Keratinocyte (primary cell): ENCODE data around the gene POU2F2. TPM values are rescaled to one million over a fixed set of nuclear protein-coding genes. Genes with fewer than 3 reads are reported as not detected.
A peak's percentile ranks its signal among the peaks of the same experiment; 100 is the strongest.

Experiments
- DNase-seq: peaks from one replicate; pipeline ENCODE4 v3.0.0-alpha.2; 2011; ENCODE audit warnings: low read depth, missing footprints, low spot score
- FAIRE-seq: peaks from 2 replicates; lab custom pipeline; 2011; peaks lifted over from hg19 to GRCh38; lab: Jason Lieb, UNC
- H2AFZ ChIP-seq: 2 replicates; pipeline ENCODE4 v1.6.0; 2012; ENCODE audit warnings: low read length, control low read depth, inconsistent platforms; ENCODE audit not compliant: control insufficient read depth
- H3K27ac ChIP-seq: 2 replicates; pipeline ENCODE4 v1.5.1; 2011; ENCODE audit warnings: low read length; ENCODE audit not compliant: control insufficient read depth, insufficient read depth
- H3K27me3 ChIP-seq: 3 replicates; pipeline ENCODE4 v1.6.0; 2011; ENCODE audit warnings: low read length; ENCODE audit not compliant: control insufficient read depth, insufficient read depth; ENCODE audit errors: extremely low read depth
- H3K36me3 ChIP-seq, 2 experiments: 2 replicates in 1 of 2; 3 replicates in 1 of 2; pipeline ENCODE4 v1.5.1; 2011; ENCODE audit warnings: low read length in 2 of 2, mild to moderate bottlenecking in 1 of 2; ENCODE audit not compliant: control insufficient read depth in 2 of 2, insufficient read depth in 2 of 2; ENCODE audit errors: extremely low read depth in 1 of 2
- H3K4me1 ChIP-seq: 3 replicates; pipeline ENCODE4 v1.5.1; 2011; ENCODE audit warnings: low read length; ENCODE audit not compliant: control insufficient read depth, insufficient read depth; ENCODE audit errors: extremely low read depth
- H3K4me2 ChIP-seq: 3 replicates; pipeline ENCODE4 v1.6.0; 2011; ENCODE audit warnings: low read depth, low read length; ENCODE audit not compliant: control insufficient read depth, insufficient read depth; ENCODE audit errors: extremely low read depth
- H3K4me3 ChIP-seq, 3 experiments: fragments of 200-600 bp in 1 of 3; sonication (generic) in 1 of 3; 2 replicates in 2 of 3; 3 replicates in 1 of 3; pipeline ENCODE4 v1.5.1; 2011 to 2016; ENCODE audit warnings: low read length in 3 of 3, mild to moderate bottlenecking in 3 of 3, control low read depth in 2 of 3, inconsistent platforms in 1 of 3, low read depth in 1 of 3, mixed read lengths in 1 of 3, mixed run types in 1 of 3, moderate library complexity in 1 of 3; ENCODE audit not compliant: control insufficient read depth in 2 of 3, insufficient read depth in 2 of 3; ENCODE audit errors: extremely low read depth in 1 of 3
- H3K79me2 ChIP-seq: 2 replicates; pipeline ENCODE4 v1.6.0; 2012; ENCODE audit warnings: low read length; ENCODE audit not compliant: control insufficient read depth, insufficient read depth
- H3K9ac ChIP-seq: 3 replicates; pipeline ENCODE4 v1.6.0; 2011; ENCODE audit warnings: low read length; ENCODE audit not compliant: control insufficient read depth, insufficient read depth; ENCODE audit errors: extremely low read depth
- H3K9me1 ChIP-seq: 3 replicates; pipeline ENCODE4 v1.6.0; 2011; ENCODE audit warnings: low read length; ENCODE audit not compliant: control insufficient read depth, insufficient read depth; ENCODE audit errors: extremely low read depth
- H3K9me3 ChIP-seq: 2 replicates; pipeline ENCODE4 v1.5.1; 2012; ENCODE audit warnings: low read depth, low read length; ENCODE audit not compliant: control insufficient read depth
- H4K20me1 ChIP-seq: 3 replicates; pipeline ENCODE4 v1.6.0; 2011; ENCODE audit warnings: low read length; ENCODE audit not compliant: control insufficient read depth, insufficient read depth; ENCODE audit errors: extremely low read depth
- CTCF ChIP-seq, 3 experiments: IDR thresholded peaks in 1 of 3; conservative IDR thresholded peaks in 1 of 3; optimal IDR thresholded peaks in 1 of 3; 2 replicates in 2 of 3; 3 replicates in 1 of 3; pipeline versions ENCODE3 to v1.5.1; 2011; ENCODE audit warnings: low read length in 3 of 3, mild to moderate bottlenecking in 3 of 3, moderate library complexity in 2 of 3, control low read depth in 1 of 3, inconsistent platforms in 1 of 3; ENCODE audit not compliant: insufficient read depth in 2 of 3; ENCODE audit errors: extremely low read depth in 1 of 3
- EZH2 ChIP-seq: IDR thresholded peaks from one replicate; pipeline ENCODE4 v1.6.1; 2012; ENCODE audit warnings: inconsistent platforms, mild to moderate bottlenecking, low read length, moderate library complexity
- dilution Hi-C: fragments of 300-500 bp; cut with MboI; formaldehyde crosslinking; loops from one replicate; pipeline ENCODE4 v1.7.0; 2020; ENCODE audit warnings: low sequenced_read_pairs; ENCODE audit not compliant: extremely low pct_ligation_motif_present
- polyA plus RNA-seq, 5 experiments: library from polyadenylated mRNA; depleted of rRNA in 3 of 5; stranded (reverse) in 3 of 5; stranded (forward) in 1 of 5; unstranded in 1 of 5; fragments of >200 nt; gene quantifications; 1 replicate in 1 of 5; 2 replicates in 3 of 5; 3 replicates in 1 of 5; pipeline versions ENCODE4 v1.2.1 to v1.2.3, GENCODE V29; 2011 to 2012; ENCODE audit warnings: missing spikeins in 2 of 5, low read depth in 1 of 5, low replicate concordance in 1 of 5

The POU2F2 gene
- polyA plus RNA-seq, 1 donor (not counting 4 experiments of a cell fraction or from before 2014, with no cell fraction given), result 7.0 TPM

GRCh38 chr19:42174958-42175734 is 42.9 kb upstream of the POU2F2 start:
- TF ChIP-seq EZH2 (no peak), CTCF (optimal IDR thresholded peaks at IDR 0.05 in 1 of 3, IDR thresholded peaks at IDR 0.05 in 1 of 3, conservative IDR thresholded peaks at IDR 0.05 in 1 of 3; ENCODE audit: extremely low read depth in 1 of 3, insufficient read depth in 2 of 3, low read length in 3 of 3) (no peak)
- Histone ChIP-seq H3K36me3 (no peaks in the 10 kb centered on the region), H3K27me3 (peaks cover 49% of the 10 kb centered on the region), H2AFZ (no peak overlapping the region), H3K4me2 (peak overlapping the region; percentile 88), H3K27ac (no peak overlapping the region), H4K20me1 (no peaks in the 10 kb centered on the region), H3K4me1 (peaks cover 11% of the 10 kb centered on the region), H3K79me2 (no peaks in the 10 kb centered on the region), H3K9me1 (no peaks in the 10 kb centered on the region), H3K4me3 (no peak overlapping the region), H3K9me3 (no peaks in the 10 kb centered on the region), H3K9ac (no peak overlapping the region)
- FAIRE-seq (no peak), DNase-seq (no peak)
- dilution Hi-C loops, result no loop called here

GRCh38 chr19:42174188-42174587 is 41.9 kb upstream of the POU2F2 start:
- no peak overlapping the region for H3K4me2 ChIP-seq
- no peak overlapping the region for H3K4me3 ChIP-seq
- TF ChIP-seq EZH2, result no peak
- TF ChIP-seq CTCF (optimal IDR thresholded peaks at IDR 0.05 in 1 of 3, IDR thresholded peaks at IDR 0.05 in 1 of 3, conservative IDR thresholded peaks at IDR 0.05 in 1 of 3; ENCODE audit: extremely low read depth in 1 of 3, insufficient read depth in 2 of 3, low read length in 3 of 3), result no peak
- no peak overlapping the region for H3K27ac ChIP-seq
- DNase-seq (no peak), FAIRE-seq (no peak)
- peaks cover 40% of the 10 kb centered on the region for H3K27me3 ChIP-seq
- no peaks in the 10 kb centered on the region for H3K9me3 ChIP-seq
- no peaks in the 10 kb centered on the region for H3K79me2 ChIP-seq
- dilution Hi-C loops, result no loop called here
- H2AFZ ChIP-seq, result no peak overlapping the region
- H3K36me3 ChIP-seq, result no peaks in the 10 kb centered on the region
- H4K20me1 ChIP-seq, result no peaks in the 10 kb centered on the region
- H3K4me1 ChIP-seq, result peaks cover 11% of the 10 kb centered on the region
- no peak overlapping the region for H3K9ac ChIP-seq
- no peaks in the 10 kb centered on the region for H3K9me1 ChIP-seq
